Ammon's horn (tissue), 1 donor: ENCODE measurements around the gene TARP.
"Not testable (repeated sequence)": the region's sequence is repeated elsewhere in the genome, so short reads cannot be mapped to it uniquely, and the experiment has no call there.

Source experiments
- DNase-seq: peaks from one replicate; pipeline ENCODE4 v3.0.0-alpha.2; 2016; ENCODE audit warnings: low spot score

The TARP gene

GRCh38 chr7:38262026-38262425, 11.4 kb downstream of the TARP start:
- peak; percentile 5 for DNase-seq

- not testable (repeated sequence) for DNase-seq
Observed at GRCh38 chr7:38261601-38262000, 11.8 kb downstream of the TARP start.

- DNase-seq: not testable (repeated sequence)
Observed at GRCh38 chr7:38259157-38259556, 14.3 kb downstream of the TARP start.

- DNase-seq: no peak
Observed at GRCh38 chr7:38257350-38257677, 16.1 kb downstream of the TARP start.

- DNase-seq: not testable (repeated sequence)
Observed at GRCh38 chr7:38249849-38250248, 23.6 kb downstream of the TARP start.

GRCh38 chr7:38248069-38248567, 25.3 kb downstream of the TARP start:
- no peak for DNase-seq

- DNase-seq: no peak
Observed at GRCh38 chr7:38245409-38245977, 27.9 kb downstream of the TARP start.

- DNase-seq: no peak
Observed at GRCh38 chr7:38244516-38244915, 28.9 kb downstream of the TARP start.

- DNase-seq: not testable (repeated sequence)
Observed at GRCh38 chr7:38243345-38243744, 30.1 kb downstream of the TARP start.

- no peak for DNase-seq
Observed at GRCh38 chr7:38242814-38243213, 30.6 kb downstream of the TARP start.

GRCh38 chr7:38241071-38241470, 32.4 kb downstream of the TARP start:
- no peak for DNase-seq

- not testable (repeated sequence) for DNase-seq
Observed at GRCh38 chr7:38239129-38239528, 34.3 kb downstream of the TARP start.

- DNase-seq: no peak
Observed at GRCh38 chr7:38235606-38236005, 37.8 kb downstream of the TARP start.

GRCh38 chr7:38234759-38235158, 38.7 kb downstream of the TARP start:
- not testable (repeated sequence) for DNase-seq

GRCh38 chr7:38232502-38233366, 40.7 kb downstream of the TARP start:
- DNase-seq: no peak

- DNase-seq: no peak
Observed at GRCh38 chr7:38229884-38230642, 43.4 kb downstream of the TARP start.

- DNase-seq: no peak
Observed at GRCh38 chr7:38229386-38229785, 44.0 kb downstream of the TARP start.

- no peak for DNase-seq
Observed at GRCh38 chr7:38224392-38224791, 49.0 kb downstream of the TARP start.

- no peak for DNase-seq
Observed at GRCh38 chr7:38223306-38223705, 50.1 kb downstream of the TARP start.

- DNase-seq: peak; percentile 77
Observed at GRCh38 chr7:38222481-38223096, 50.8 kb downstream of the TARP start.

GRCh38 chr7:38220452-38220851, 53.0 kb downstream of the TARP start:
- DNase-seq: no peak

GRCh38 chr7:38217672-38218071, 55.8 kb downstream of the TARP start:
- DNase-seq: no peak
